NCI-H1105 (cell line): ENCODE results near the gene MDH2.
"Not testable (repeated sequence)": the region's sequence is repeated elsewhere in the genome, so short reads cannot be mapped to it uniquely, and the experiment has no call there.

Experiments
- DNase-seq: peaks from one replicate; lab custom pipeline; 2025; lab: John Stamatoyannopoulos, UW

MDH2 gene

GRCh38 chr7:76113042-76113630 lies 65.2 kb downstream of the MDH2 start:
- not testable (repeated sequence) for DNase-seq

- DNase-seq = not testable (repeated sequence)
Observed at GRCh38 chr7:76114742-76115141, 66.8 kb downstream of the MDH2 start.
